Gastroesophageal sphincter (tissue), 4 donors: ENCODE measurements around the gene ASAP2. TPM values are rescaled to one million over a fixed set of nuclear protein-coding genes. Genes with fewer than 3 reads are reported as not detected.
A peak's percentile ranks its signal among the peaks of the same experiment; 100 is the strongest.

ENCODE experiments used
- ATAC-seq: fragments of 150-250 bp; one replicate; pipeline ENCODE4 v1.9.1; 2016; ENCODE audit warnings: mild to moderate bottlenecking, moderate library complexity
- H3K27ac ChIP-seq, 4 donors: fragments of 200-600 bp; sonication (generic) in 3 of 4; 1 replicate in 3 of 4; 2 replicates in 1 of 4; pipeline ENCODE4 v1.5.1; 2016 to 2019
- H3K27me3 ChIP-seq: fragments of 200-600 bp; sonication (generic); one replicate; pipeline ENCODE4 v1.5.1; 2019
- H3K36me3 ChIP-seq, 2 donors: fragments of 200-600 bp; sonication (generic); one replicate each; pipeline ENCODE4 v1.5.1; 2019; ENCODE audit warnings: control low read depth in 1 of 2
- H3K4me1 ChIP-seq, 3 donors: fragments of 200-600 bp; sonication (generic); 1 replicate in 2 of 3; 2 replicates in 1 of 3; pipeline ENCODE4 v1.5.1; 2016 to 2019; ENCODE audit warnings: control low read depth in 2 of 3
- H3K4me3 ChIP-seq, 2 donors: fragments of 200-600 bp; sonication (generic); one replicate each; pipeline ENCODE4 v1.5.1; 2019; ENCODE audit warnings: mild to moderate bottlenecking in 1 of 2, moderate library complexity in 1 of 2
- H3K9me3 ChIP-seq, 3 donors: fragments of 200-600 bp; sonication (generic); one replicate each; pipeline ENCODE4 v1.5.1; 2017 to 2019; ENCODE audit warnings: control low read depth in 2 of 3
- CTCF ChIP-seq, 4 experiments: fragments of 200-600 bp in 2 of 4; fragments of 450-650 bp in 2 of 4; sonication (generic) in 1 of 4; IDR thresholded peaks; one replicate each; pipeline ENCODE4 v1.5.1; 2017 to 2019; ENCODE audit warnings: antibody characterized with exemption in 4 of 4, mild to moderate bottlenecking in 2 of 4, moderate library complexity in 2 of 4
- EP300 ChIP-seq: sonication (generic); formaldehyde crosslinking; IDR thresholded peaks from one replicate; pipeline ENCODE4 v1.6.1; 2017; ENCODE audit warnings: antibody characterized with exemption, mild to moderate bottlenecking
- POLR2A ChIP-seq, 2 donors: fragments of 450-650 bp; IDR thresholded peaks; one replicate each; pipeline ENCODE4 v1.6.1; 2017; ENCODE audit warnings: antibody characterized with exemption in 2 of 2, mild to moderate bottlenecking in 2 of 2, moderate library complexity in 1 of 2
- POLR2AphosphoS5 ChIP-seq: sonication (generic); formaldehyde crosslinking; IDR thresholded peaks from one replicate; pipeline ENCODE4 v1.6.1; 2017; ENCODE audit warnings: antibody characterized with exemption
- WGBS, 2 donors: methylation state at CpG; one replicate each; pipeline ENCODE4 v1.1.5; 2018; ENCODE audit warnings: low coverage in 1 of 2; 5-methylcytosine and 5-hydroxymethylcytosine counted together
- total RNA-seq, 4 donors: library from RNA; depleted of rRNA; stranded (reverse); fragments of >200 nt; gene quantifications; one replicate each; pipeline ENCODE4 v1.1.0, GENCODE V29; 2016

Gene ASAP2
- total RNA-seq, 4 donors from 2014 or later: 18.3 to 31.4 (median 26.2) TPM

- peaks cover 0 to 17% (median 3%) of the 10 kb centered on the region in 3 donors for H3K4me1 ChIP-seq
- no peak overlapping the region for H3K4me3 ChIP-seq
- H3K27ac ChIP-seq: no peak overlapping the region
- no peaks in the 10 kb centered on the region for H3K27me3 ChIP-seq
- WGBS, 2 donors: 70 to 86% methylated on average over 4 to 5 of the region's 6 CpGs
- no peak for ATAC-seq
- no peak for TF ChIP-seq POLR2A (IDR thresholded peaks at IDR 0.05)
- no peak for TF ChIP-seq EP300
- TF ChIP-seq POLR2AphosphoS5: no peak
- TF ChIP-seq CTCF (IDR thresholded peaks at IDR 0.05): no peak
- H3K36me3 ChIP-seq: peaks cover 0 to 16% of the 10 kb centered on the region in 2 donors
- H3K9me3 ChIP-seq: no peaks in the 10 kb centered on the region
Observed at GRCh38 chr2:9335322-9335832, 128.8 kb downstream of the ASAP2 start.

- no peaks in the 10 kb centered on the region for H3K9me3 ChIP-seq
- no peak for ATAC-seq
- peaks cover 0 to 12% (median 3%) of the 10 kb centered on the region in 3 donors for H3K4me1 ChIP-seq
- H3K27me3 ChIP-seq: no peaks in the 10 kb centered on the region
- peaks cover 0 to 22% of the 10 kb centered on the region in 2 donors for H3K36me3 ChIP-seq
- H3K27ac ChIP-seq: peak overlapping the region in 2 of 4 donors; percentile 7 to 14
- H3K4me3 ChIP-seq: no peak overlapping the region
- TF ChIP-seq EP300 (no peak), POLR2A (IDR thresholded peaks at IDR 0.05) (no peak), POLR2AphosphoS5 (no peak), CTCF (IDR thresholded peaks at IDR 0.05) (no peak)
- WGBS, 2 donors: 77 to 92% methylated on average over 2 of the region's 2 CpGs
Observed at GRCh38 chr2:9336241-9336575, 129.6 kb downstream of the ASAP2 start.

GRCh38 chr2:9336576-9337314, 130.1 kb downstream of the ASAP2 start:
- Histone ChIP-seq H3K4me1 (peaks cover 0 to 12% (median 3%) of the 10 kb centered on the region in 3 donors), H3K9me3 (no peaks in the 10 kb centered on the region), H3K36me3 (peaks cover 0 to 26% of the 10 kb centered on the region in 2 donors), H3K27me3 (no peaks in the 10 kb centered on the region), H3K4me3 (no peak overlapping the region), H3K27ac (peak overlapping the region in 2 of 4 donors; percentile 7 to 14)
- TF ChIP-seq POLR2A (IDR thresholded peaks at IDR 0.05) (no peak), EP300 (no peak), CTCF (IDR thresholded peaks at IDR 0.05) (no peak), POLR2AphosphoS5 (peak; percentile 8)
- WGBS, 2 donors: 61 to 76% methylated on average over 6 to 13 of the region's 14 CpGs
- ATAC-seq: no peak

- ATAC-seq: no peak
- Histone ChIP-seq H3K9me3 (no peaks in the 10 kb centered on the region), H3K27ac (no peak overlapping the region), H3K36me3 (peaks cover 0 to 37% of the 10 kb centered on the region in 2 donors), H3K4me3 (no peak overlapping the region), H3K4me1 (peaks cover 0 to 12% (median 3%) of the 10 kb centered on the region in 3 donors), H3K27me3 (no peaks in the 10 kb centered on the region)
- WGBS, 2 donors: 83 to 96% methylated on average over 8 of the region's 8 CpGs
- no peak for TF ChIP-seq POLR2A (IDR thresholded peaks at IDR 0.05)
- TF ChIP-seq POLR2AphosphoS5: no peak
- TF ChIP-seq CTCF (IDR thresholded peaks at IDR 0.05): no peak
- no peak for TF ChIP-seq EP300
Observed at GRCh38 chr2:9337901-9338300, 131.3 kb downstream of the ASAP2 start.

- no peak for ATAC-seq
- 91 to 93% methylated on average over 11 to 12 of the region's 12 CpGs for WGBS, 2 donors
- no peak overlapping the region for H3K27ac ChIP-seq
- H3K4me3 ChIP-seq: no peak overlapping the region
- H3K36me3 ChIP-seq: peaks cover 0 to 34% of the 10 kb centered on the region in 2 donors
- TF ChIP-seq POLR2AphosphoS5 (no peak), CTCF (IDR thresholded peaks at IDR 0.05) (no peak), EP300 (no peak), POLR2A (IDR thresholded peaks at IDR 0.05) (no peak)
- H3K4me1 ChIP-seq: peaks cover 0 to 12% (median 3%) of the 10 kb centered on the region in 3 donors
- no peaks in the 10 kb centered on the region for H3K9me3 ChIP-seq
- no peaks in the 10 kb centered on the region for H3K27me3 ChIP-seq
Observed at GRCh38 chr2:9341337-9341887, 134.8 kb downstream of the ASAP2 start.
